ENCODE measurements around the gene SCTR. TPM values are rescaled to one million over a fixed set of nuclear protein-coding genes. Genes with fewer than 3 reads are reported as not detected.

The SCTR gene
- total and polyA plus RNA-seq, 2 of the 13 experiments (the other 11 are each of a cell fraction or from before 2014, with no cell fraction given) = not detected

DNA sequence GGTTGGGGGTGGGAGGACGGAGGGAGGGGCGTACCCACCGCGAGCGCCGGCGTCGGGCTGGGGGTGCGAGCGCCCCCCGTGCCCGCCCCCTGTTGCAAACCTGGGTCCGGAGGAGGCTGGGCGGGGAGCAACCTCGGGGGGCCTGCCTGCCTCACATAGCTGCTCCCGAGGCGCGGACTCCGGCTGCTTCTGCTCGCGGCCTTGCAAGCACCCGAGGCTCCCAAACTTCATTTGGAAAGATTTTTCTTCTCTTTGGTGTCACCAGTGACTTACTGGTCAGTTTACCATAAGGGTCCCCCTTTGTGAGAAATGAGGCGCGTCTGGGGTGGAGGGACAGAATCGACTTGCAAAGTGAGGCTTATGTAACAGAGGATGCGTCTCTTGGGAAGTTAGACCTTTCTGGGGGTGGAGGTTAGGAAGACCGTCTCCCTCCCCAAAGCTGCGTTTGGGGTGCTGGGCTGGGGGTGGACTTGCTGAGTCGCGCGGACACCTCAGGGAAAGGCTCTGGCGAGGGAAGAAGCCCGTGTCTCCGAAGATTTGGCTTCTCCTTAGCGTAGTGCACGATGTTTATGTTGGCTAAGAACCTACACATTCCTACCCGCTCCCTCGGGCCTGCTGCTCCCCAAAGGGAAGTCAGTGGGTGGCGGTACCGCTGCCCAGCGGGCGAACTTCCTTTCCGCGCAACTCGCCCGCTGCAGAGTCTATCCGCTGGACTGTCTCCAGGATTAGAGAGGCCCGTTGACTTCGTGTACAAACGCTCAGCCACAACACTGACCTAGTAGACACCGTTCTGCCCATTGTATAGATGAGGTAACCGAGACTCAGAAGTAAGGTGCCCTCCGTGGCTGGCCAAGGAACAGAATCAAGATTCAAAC is 92.1 kb downstream of the SCTR start (continued):
- TF ChIP-seq, protein P1, sequence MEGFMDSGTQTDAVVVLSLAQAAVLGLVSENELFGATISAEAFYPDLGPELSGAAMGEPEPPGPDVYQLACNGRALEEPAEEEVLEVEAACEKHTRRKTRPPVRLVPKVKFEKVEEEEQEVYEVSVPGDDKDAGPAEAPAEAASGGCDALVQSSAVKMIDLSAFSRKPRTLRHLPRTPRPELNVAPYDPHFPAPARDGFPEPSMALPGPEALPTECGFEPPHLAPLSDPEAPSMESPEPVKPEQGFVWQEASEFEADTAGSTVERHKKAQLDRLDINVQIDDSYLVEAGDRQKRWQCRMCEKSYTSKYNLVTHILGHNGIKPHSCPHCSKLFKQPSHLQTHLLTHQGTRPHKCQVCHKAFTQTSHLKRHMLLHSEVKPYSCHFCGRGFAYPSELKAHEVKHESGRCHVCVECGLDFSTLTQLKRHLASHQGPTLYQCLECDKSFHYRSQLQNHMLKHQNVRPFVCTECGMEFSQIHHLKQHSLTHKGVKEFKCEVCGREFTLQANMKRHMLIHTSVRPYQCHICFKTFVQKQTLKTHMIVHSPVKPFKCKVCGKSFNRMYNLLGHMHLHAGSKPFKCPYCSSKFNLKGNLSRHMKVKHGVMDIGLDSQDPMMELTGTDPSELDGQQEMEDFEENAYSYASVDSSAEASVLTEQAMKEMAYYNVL (CRISPR knock-in tag; IDR thresholded peaks at IDR 0.05; ENCODE audit: borderline replicate concordance) = no peak
- no peak for TF ChIP-seq PHB2 (IDR thresholded peaks at IDR 0.05; ENCODE audit: partially characterized antibody)
- TF ChIP-seq NFKBIZ (CRISPR knock-in tag; IDR thresholded peaks at IDR 0.05) = no peak
- TF ChIP-seq, protein P2, sequence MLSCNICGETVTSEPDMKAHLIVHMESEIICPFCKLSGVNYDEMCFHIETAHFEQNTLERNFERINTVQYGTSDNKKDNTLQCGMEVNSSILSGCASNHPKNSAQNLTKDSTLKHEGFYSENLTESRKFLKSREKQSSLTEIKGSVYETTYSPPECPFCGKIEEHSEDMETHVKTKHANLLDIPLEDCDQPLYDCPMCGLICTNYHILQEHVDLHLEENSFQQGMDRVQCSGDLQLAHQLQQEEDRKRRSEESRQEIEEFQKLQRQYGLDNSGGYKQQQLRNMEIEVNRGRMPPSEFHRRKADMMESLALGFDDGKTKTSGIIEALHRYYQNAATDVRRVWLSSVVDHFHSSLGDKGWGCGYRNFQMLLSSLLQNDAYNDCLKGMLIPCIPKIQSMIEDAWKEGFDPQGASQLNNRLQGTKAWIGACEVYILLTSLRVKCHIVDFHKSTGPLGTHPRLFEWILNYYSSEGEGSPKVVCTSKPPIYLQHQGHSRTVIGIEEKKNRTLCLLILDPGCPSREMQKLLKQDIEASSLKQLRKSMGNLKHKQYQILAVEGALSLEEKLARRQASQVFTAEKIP (CRISPR knock-in tag; IDR thresholded peaks at IDR 0.05; ENCODE audit: borderline replicate concordance) = no peak
- 0 out of 2 replicates have a peak, but pooled peaks have one; percentile 39 for TF ChIP-seq KMT2A (CRISPR knock-in tag; IDR thresholded peaks at IDR 0.05)
- peak; percentile 26; the same call in 1 of the 2 replicates for TF ChIP-seq ZNF558 (CRISPR knock-in tag; IDR thresholded peaks at IDR 0.05; ENCODE audit: borderline replicate concordance)
- TF ChIP-seq ZNF746 (CRISPR knock-in tag; IDR thresholded peaks at IDR 0.05) = no peak
- TF ChIP-seq RFX3 (CRISPR knock-in tag; IDR thresholded peaks at IDR 0.05) = no peak
- no peak for TF ChIP-seq CREB1 (IDR thresholded peaks at IDR 0.05)
- TF ChIP-seq CREB1 (CRISPR knock-in tag; IDR thresholded peaks at IDR 0.05) = no peak
- no peak; the same call in 1 of the 2 replicates for TF ChIP-seq ZSCAN29 (CRISPR knock-in tag; conservative IDR thresholded peaks at IDR 0.05)
- TF ChIP-seq, protein P3, sequence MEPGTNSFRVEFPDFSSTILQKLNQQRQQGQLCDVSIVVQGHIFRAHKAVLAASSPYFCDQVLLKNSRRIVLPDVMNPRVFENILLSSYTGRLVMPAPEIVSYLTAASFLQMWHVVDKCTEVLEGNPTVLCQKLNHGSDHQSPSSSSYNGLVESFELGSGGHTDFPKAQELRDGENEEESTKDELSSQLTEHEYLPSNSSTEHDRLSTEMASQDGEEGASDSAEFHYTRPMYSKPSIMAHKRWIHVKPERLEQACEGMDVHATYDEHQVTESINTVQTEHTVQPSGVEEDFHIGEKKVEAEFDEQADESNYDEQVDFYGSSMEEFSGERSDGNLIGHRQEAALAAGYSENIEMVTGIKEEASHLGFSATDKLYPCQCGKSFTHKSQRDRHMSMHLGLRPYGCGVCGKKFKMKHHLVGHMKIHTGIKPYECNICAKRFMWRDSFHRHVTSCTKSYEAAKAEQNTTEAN (CRISPR knock-in tag; conservative IDR thresholded peaks at IDR 0.05) = no peak
- no peak for TF ChIP-seq MZF1 (CRISPR knock-in tag; IDR thresholded peaks at IDR 0.05; ENCODE audit: borderline replicate concordance)
- TF ChIP-seq HNRNPLL (IDR thresholded peaks at IDR 0.05; ENCODE audit: low read depth, low read length, poor library complexity, severe bottlenecking) = no peak
- no peak for TF ChIP-seq TBP (CRISPR knock-in tag; IDR thresholded peaks at IDR 0.05)
- TF ChIP-seq, protein P4, sequence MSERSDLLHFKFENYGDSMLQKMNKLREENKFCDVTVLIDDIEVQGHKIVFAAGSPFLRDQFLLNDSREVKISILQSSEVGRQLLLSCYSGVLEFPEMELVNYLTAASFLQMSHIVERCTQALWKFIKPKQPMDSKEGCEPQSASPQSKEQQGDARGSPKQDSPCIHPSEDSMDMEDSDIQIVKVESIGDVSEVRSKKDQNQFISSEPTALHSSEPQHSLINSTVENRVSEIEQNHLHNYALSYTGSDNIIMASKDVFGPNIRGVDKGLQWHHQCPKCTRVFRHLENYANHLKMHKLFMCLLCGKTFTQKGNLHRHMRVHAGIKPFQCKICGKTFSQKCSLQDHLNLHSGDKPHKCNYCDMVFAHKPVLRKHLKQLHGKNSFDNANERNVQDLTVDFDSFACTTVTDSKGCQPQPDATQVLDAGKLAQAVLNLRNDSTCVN (CRISPR knock-in tag; IDR thresholded peaks at IDR 0.05; ENCODE audit: borderline replicate concordance) = no peak
- peak; percentile 15; the same call in 1 of the 2 replicates for TF ChIP-seq SOX5 (CRISPR knock-in tag; IDR thresholded peaks at IDR 0.05; ENCODE audit: borderline replicate concordance)
- no peak for TF ChIP-seq NKX3-1 (CRISPR knock-in tag; IDR thresholded peaks at IDR 0.05)
- TF ChIP-seq ZNF329 (CRISPR knock-in tag; IDR thresholded peaks at IDR 0.05; ENCODE audit: low read depth) = no peak
- TF ChIP-seq, protein P5, sequence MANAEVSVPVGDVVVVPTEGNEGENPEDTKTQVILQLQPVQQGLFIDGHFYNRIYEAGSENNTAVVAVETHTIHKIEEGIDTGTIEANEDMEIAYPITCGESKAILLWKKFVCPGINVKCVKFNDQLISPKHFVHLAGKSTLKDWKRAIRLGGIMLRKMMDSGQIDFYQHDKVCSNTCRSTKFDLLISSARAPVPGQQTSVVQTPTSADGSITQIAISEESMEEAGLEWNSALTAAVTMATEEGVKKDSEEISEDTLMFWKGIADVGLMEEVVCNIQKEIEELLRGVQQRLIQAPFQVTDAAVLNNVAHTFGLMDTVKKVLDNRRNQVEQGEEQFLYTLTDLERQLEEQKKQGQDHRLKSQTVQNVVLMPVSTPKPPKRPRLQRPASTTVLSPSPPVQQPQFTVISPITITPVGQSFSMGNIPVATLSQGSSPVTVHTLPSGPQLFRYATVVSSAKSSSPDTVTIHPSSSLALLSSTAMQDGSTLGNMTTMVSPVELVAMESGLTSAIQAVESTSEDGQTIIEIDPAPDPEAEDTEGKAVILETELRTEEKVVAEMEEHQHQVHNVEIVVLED (CRISPR knock-in tag; IDR thresholded peaks at IDR 0.05; ENCODE audit: borderline replicate concordance) = no peak
- no peak for TF ChIP-seq ARHGAP35 (CRISPR knock-in tag; IDR thresholded peaks at IDR 0.05; ENCODE audit: borderline replicate concordance)
